ENCODE measurements around the gene ANKRD39.
"Not testable (repeated sequence)": the region's sequence is repeated elsewhere in the genome, so short reads cannot be mapped to it uniquely, and the experiment has no call there.

Gene ANKRD39

GRCh38 chr2:96807127-96807471 is 50.7 kb downstream of the ANKRD39 start:
- no peak for ATAC-seq

GRCh38 chr2:96806468-96807126 is 51.2 kb downstream of the ANKRD39 start:
- peak; percentile 51 to 59 for ATAC-seq

GRCh38 chr2:96805946-96806345 is 51.9 kb downstream of the ANKRD39 start:
- not testable (repeated sequence) for ATAC-seq

GRCh38 chr2:96804986-96805385 is 52.8 kb downstream of the ANKRD39 start:
- no peak for ATAC-seq

GRCh38 chr2:96802721-96803120 is 55.1 kb downstream of the ANKRD39 start:
- no peak for ATAC-seq

GRCh38 chr2:96801786-96802595 is 55.8 kb downstream of the ANKRD39 start:
- peak; percentile 59 to 64 for ATAC-seq

GRCh38 chr2:96801005-96801785 is 56.6 kb downstream of the ANKRD39 start:
- ATAC-seq, result peak; percentile 88 to 92

- peak; percentile 10 to 11 for ATAC-seq
Measured at GRCh38 chr2:96800061-96801004, 57.5 kb downstream of the ANKRD39 start.

- no peak for ATAC-seq
Measured at GRCh38 chr2:96799623-96799935, 58.2 kb downstream of the ANKRD39 start.

- no peak for ATAC-seq
Measured at GRCh38 chr2:96798733-96799622, 58.8 kb downstream of the ANKRD39 start.
